IMR-90 (cell line): Measurements from ENCODE around the gene SH3RF3. TPM values are rescaled to one million over a fixed set of nuclear protein-coding genes. Genes with fewer than 3 reads are reported as not detected.

Experiments
- ATAC-seq: fragments of 200-7000 bp; cut with Tn5 transposase; 2 replicates; pipeline ENCODE4 v1.9.1; 2020; ENCODE audit warnings: low read depth, mild to moderate bottlenecking, moderate library complexity
- BruUV-seq: library from RNA; stranded (reverse); fragments of 400-500 nt; replicated peaks from 2 replicates; lab custom pipeline; 2021; lab: Mats Ljungman, UMichigan
- CTCF ChIA-PET: fragments of 300-600 bp; formaldehyde crosslinking; extraction: SDS; loops from one replicate; lab custom pipeline; 2021; ENCODE audit warnings: antibody characterized with exemption; lab: Yijun Ruan, JAX
- POLR2A ChIA-PET: fragments of 300-600 bp; sonication (Branson Sonifier 250); formaldehyde crosslinking; loops from one replicate; lab custom pipeline; 2022; ENCODE audit warnings: antibody characterized with exemption; ENCODE audit not compliant: unreplicated experiment; lab: Charles Lee
- DNase-seq: peaks from one replicate; pipeline ENCODE4 v3.0.0; 2013
- H2AFZ ChIP-seq: replicated peaks from 2 replicates; pipeline ENCODE3; 2013; ENCODE audit warnings: low read length, mild to moderate bottlenecking; ENCODE audit not compliant: poor library complexity
- H2AK5ac ChIP-seq: 2 replicates; pipeline ENCODE4 v1.6.1; 2013; ENCODE audit warnings: low read depth, low read length, inconsistent platforms
- H2AK9ac ChIP-seq: replicated peaks from 2 replicates; pipeline ENCODE3; 2013; ENCODE audit warnings: mild to moderate bottlenecking, low read depth, low read length, moderate library complexity; ENCODE audit not compliant: poor library complexity
- H2BK120ac ChIP-seq: 2 replicates; pipeline ENCODE4 v1.6.1; 2013; ENCODE audit warnings: low read depth, low read length, inconsistent platforms
- H2BK15ac ChIP-seq: 3 replicates; pipeline ENCODE4 v1.6.1; 2013; ENCODE audit warnings: low read depth, low read length, inconsistent platforms
- H2BK20ac ChIP-seq: 2 replicates; pipeline ENCODE4 v1.6.1; 2013; ENCODE audit warnings: low read depth, mild to moderate bottlenecking, inconsistent platforms, low read length, moderate library complexity
- H2BK5ac ChIP-seq: 2 replicates; pipeline ENCODE4 v1.6.1; 2013; ENCODE audit warnings: mild to moderate bottlenecking, low read depth, low read length, inconsistent platforms; ENCODE audit not compliant: poor library complexity, severe bottlenecking
- H3K14ac ChIP-seq: replicated peaks from 2 replicates; pipeline ENCODE4 v1.6.1; 2013; ENCODE audit warnings: low read depth, low read length, inconsistent platforms
- H3K18ac ChIP-seq: 2 replicates; pipeline ENCODE4 v1.6.1; 2013; ENCODE audit warnings: low read depth, low read length, control low read depth
- H3K23ac ChIP-seq: 2 replicates; pipeline ENCODE4 v1.6.1; 2013; ENCODE audit warnings: low read depth, low read length, inconsistent platforms
- H3K27ac ChIP-seq: 2 replicates; pipeline ENCODE4 v1.5.1; 2013; ENCODE audit warnings: mild to moderate bottlenecking, control low read depth, low read length; ENCODE audit not compliant: insufficient read depth
- H3K27me3 ChIP-seq: 2 replicates; pipeline ENCODE4 v1.6.1; 2013; ENCODE audit warnings: low read length; ENCODE audit not compliant: control insufficient read depth, insufficient read depth
- H3K36me3 ChIP-seq: 2 replicates; pipeline ENCODE4 v1.6.1; 2013; ENCODE audit warnings: low read length, mixed read lengths; ENCODE audit not compliant: control insufficient read depth, insufficient read depth
- H3K4ac ChIP-seq: 2 replicates; pipeline ENCODE4 v1.6.1; 2013; ENCODE audit warnings: low read depth, low read length, inconsistent platforms
- H3K4me1 ChIP-seq: 2 replicates; pipeline ENCODE4 v1.6.1; 2013; ENCODE audit warnings: low read length, mixed read lengths; ENCODE audit not compliant: control insufficient read depth, insufficient read depth
- H3K4me2 ChIP-seq: 2 replicates; pipeline ENCODE4 v1.6.1; 2013; ENCODE audit warnings: low read depth, mild to moderate bottlenecking, control low read depth, low read length, moderate library complexity
- H3K4me3 ChIP-seq: 2 replicates; pipeline ENCODE4 v1.5.1; 2013; ENCODE audit warnings: low read depth, mild to moderate bottlenecking, control low read depth, low read length, moderate library complexity; ENCODE audit not compliant: insufficient read depth
- H3K56ac ChIP-seq: 2 replicates; pipeline ENCODE4 v1.6.1; 2013; ENCODE audit warnings: low read length, inconsistent platforms; ENCODE audit not compliant: insufficient read depth; ENCODE audit errors: extremely low read depth
- H3K79me1 ChIP-seq, 2 experiments: 2 replicates each; pipeline ENCODE4 v1.6.1; 2013; ENCODE audit warnings: low read length in 2 of 2, inconsistent platforms in 1 of 2, low read depth in 1 of 2
- H3K9ac ChIP-seq: 2 replicates; pipeline ENCODE4 v1.6.1; 2013; ENCODE audit warnings: low read depth, low read length, control low read depth
- H3K9me1 ChIP-seq: 2 replicates; pipeline ENCODE4 v1.6.1; 2013; ENCODE audit warnings: low read length, inconsistent platforms; ENCODE audit not compliant: insufficient read depth
- H3K9me3 ChIP-seq: 2 replicates; pipeline ENCODE4 v1.6.1; 2013; ENCODE audit warnings: low read length; ENCODE audit not compliant: control insufficient read depth, insufficient read depth
- H4K20me1 ChIP-seq: 2 replicates; pipeline ENCODE4 v1.6.1; 2013; ENCODE audit warnings: low read length, inconsistent platforms; ENCODE audit not compliant: insufficient read depth
- H4K5ac ChIP-seq: 2 replicates; pipeline ENCODE4 v1.6.1; 2013; ENCODE audit warnings: mild to moderate bottlenecking, low read depth, low read length, control low read depth
- H4K8ac ChIP-seq, 2 experiments: 2 replicates each; pipeline ENCODE4 v1.6.1; 2013; ENCODE audit warnings: low read depth in 2 of 2, low read length in 2 of 2, control low read depth in 1 of 2, inconsistent platforms in 1 of 2
- H4K91ac ChIP-seq: 2 replicates; pipeline ENCODE4 v1.6.1; 2013; ENCODE audit warnings: low read depth, low read length, inconsistent platforms; ENCODE audit not compliant: insufficient read depth
- RFX5 ChIP-seq: IDR thresholded peaks from 2 replicates; pipeline ENCODE4 v1.8.0; 2012; ENCODE audit warnings: low read depth, mild to moderate bottlenecking, low read length, moderate library complexity
- USF2 ChIP-seq: fragments of 150-350 bp; IDR thresholded peaks from 2 replicates; pipeline ENCODE4 v1.6.1; 2017; ENCODE audit warnings: mild to moderate bottlenecking, antibody characterized with exemption, low read length, low read depth
- WGBS, 2 experiments: methylation state at CpG; one replicate each; pipeline versions ENCODE4 v1.1.5 to v1.1.7; 2013; ENCODE audit warnings: missing lambda C conversion rate in 2 of 2; ENCODE audit not compliant: insufficient read length in 1 of 2; ENCODE audit errors: extremely low coverage in 2 of 2; 5-methylcytosine and 5-hydroxymethylcytosine counted together
- dilution Hi-C: fragments of 300-500 bp; cut with HindIII; formaldehyde crosslinking; loops from one replicate; pipeline ENCODE4 v1.14.3; 2018; ENCODE audit warnings: low sequenced_read_pairs; ENCODE audit not compliant: unreplicated experiment
- in situ Hi-C: fragments of 300-500 bp; cut with MboI; formaldehyde crosslinking; loops from 3 replicates; pipeline ENCODE4 v1.14.3; 2019; ENCODE audit warnings: low sequenced_read_pairs, inconsistent platforms, mixed read lengths
- intact Hi-C: fragments of 100-400 bp; cut with micrococcal nuclease; formaldehyde crosslinking; loops from 2 replicates; pipeline ENCODE4 v1.10.0; 2022
- polyA plus RNA-seq, 3 experiments: library from polyadenylated mRNA; depleted of rRNA; stranded (reverse); fragments of >200 nt; gene quantifications; 2 replicates each; pipeline ENCODE4 v1.2.3, GENCODE V29; 2012; ENCODE audit warnings: low replicate concordance in 1 of 3
- total RNA-seq: library from RNA; depleted of rRNA; stranded (reverse); fragments of >200 nt; gene quantifications from 2 replicates; pipeline ENCODE4 v1.2.3, GENCODE V29; 2012

Gene SH3RF3
- total and polyA plus RNA-seq, 2 of the 4 experiments (the other 2 are of a cell fraction): 3.4 to 5.3 TPM

GRCh38 chr2:109232909-109233308 lies 103.9 kb downstream of the SH3RF3 start:
- peaks cover 35% of the 10 kb centered on the region for H4K20me1 ChIP-seq
- POLR2A ChIA-PET: no interaction called here
- BruUV-seq: no TSS peak

More at GRCh38 chr2:109232909-109233308, 103.9 kb downstream of the SH3RF3 start:
- Histone ChIP-seq H3K23ac (no peak overlapping the region), H3K36me3 (no peaks in the 10 kb centered on the region), H3K27ac (no peak overlapping the region), H2AK9ac (no peak overlapping the region), H3K18ac (no peak overlapping the region), H4K8ac (no peak overlapping the region), H2BK15ac (no peak overlapping the region), H3K9ac (no peak overlapping the region), H2BK20ac (no peak overlapping the region), H3K79me1 (peaks cover 64 to 86% of the 10 kb centered on the region in 2 experiments), H3K4ac (no peak overlapping the region), H2AK5ac (no peak overlapping the region), H2AFZ (no peak overlapping the region), H3K4me1 (peaks cover 18% of the 10 kb centered on the region), H4K5ac (no peak overlapping the region), H3K56ac (no peak overlapping the region), H3K14ac (no peak overlapping the region), H3K4me3 (no peak overlapping the region), H3K4me2 (no peak overlapping the region), H2BK120ac (no peak overlapping the region), H2BK5ac (no peak overlapping the region), H3K27me3 (no peaks in the 10 kb centered on the region), H4K91ac (no peak overlapping the region), H3K9me3 (no peaks in the 10 kb centered on the region), H3K9me1 (peaks cover 25% of the 10 kb centered on the region)
- TF ChIP-seq USF2: no peak
- TF ChIP-seq RFX5: no peak
- ATAC-seq (no peak), DNase-seq (no peak)
- WGBS, 2 experiments: 94% methylated on average over 3 of the region's 4 CpGs; no CpG with 5 or more reads in 1 of the 2 experiments
- intact Hi-C loops: no loop called here
- dilution Hi-C loops: no loop called here
- CTCF ChIA-PET: interaction anchor here (1.3 kb wide), 1 partner anchor 9 kb away, joined by 3 read pairs; no protein-coding TSS in a partner anchor
- in situ Hi-C loops: no loop called here
